OCI-LY7 (cell line): Measurements from ENCODE around the gene CFAP77. TPM values are rescaled to one million over a fixed set of nuclear protein-coding genes. Genes with fewer than 3 reads are reported as not detected.

Source experiments
- BruUV-seq: library from RNA; stranded (reverse); fragments of 400-500 nt; replicated peaks from 2 replicates; lab custom pipeline; 2021; lab: Mats Ljungman, UMichigan
- CTCF ChIA-PET: fragments of 300-600 bp; sonication (Branson Sonifier 250); formaldehyde crosslinking; loops from one replicate; lab custom pipeline; 2022; ENCODE audit warnings: antibody characterized with exemption; ENCODE audit not compliant: unreplicated experiment; lab: Charles Lee
- POLR2A ChIA-PET: fragments of 300-600 bp; sonication (Branson Sonifier 250); formaldehyde crosslinking; loops from one replicate; lab custom pipeline; 2022; ENCODE audit warnings: antibody characterized with exemption; lab: Charles Lee
- DNase-seq: peaks from one replicate; pipeline ENCODE4 v3.0.0-alpha.2; 2015; ENCODE audit warnings: low spot score
- H2AFZ ChIP-seq: fragments of 200-600 bp; sonication (generic), shearing (Covaris generic); 2 replicates; pipeline ENCODE4 v1.6.1; 2014; ENCODE audit warnings: mild to moderate bottlenecking, antibody characterized with exemption, low read length, moderate library complexity
- H3K27ac ChIP-seq: fragments of 200-600 bp; sonication (generic); 2 replicates; pipeline ENCODE4 v1.5.1; 2014; ENCODE audit warnings: mixed run types, low read depth, mild to moderate bottlenecking, moderate library complexity, low read length, inconsistent platforms; ENCODE audit not compliant: poor library complexity, severe bottlenecking
- H3K36me3 ChIP-seq: fragments of 200-600 bp; sonication (generic); 2 replicates; pipeline ENCODE4 v1.6.1; 2014; ENCODE audit warnings: mild to moderate bottlenecking, antibody characterized with exemption, low read length, moderate library complexity, mixed read lengths; ENCODE audit not compliant: insufficient read depth
- H3K4me1 ChIP-seq: fragments of 200-600 bp; sonication (generic); 2 replicates; pipeline ENCODE4 v1.5.1; 2014; ENCODE audit warnings: mild to moderate bottlenecking, low read length; ENCODE audit not compliant: insufficient read depth, poor library complexity, severe bottlenecking
- H3K4me2 ChIP-seq: fragments of 200-600 bp; sonication (generic); 2 replicates; pipeline ENCODE4 v1.6.1; 2014; ENCODE audit warnings: mild to moderate bottlenecking, low read length
- H3K4me3 ChIP-seq: fragments of 200-600 bp; sonication (generic); 2 replicates; pipeline ENCODE4 v1.5.1; 2014; ENCODE audit warnings: mild to moderate bottlenecking, low read depth, low read length; ENCODE audit not compliant: poor library complexity, severe bottlenecking
- H3K79me2 ChIP-seq: fragments of 200-600 bp; sonication (generic); 2 replicates; pipeline ENCODE4 v1.6.1; 2016; ENCODE audit warnings: low read depth, mild to moderate bottlenecking, low read length, moderate library complexity, mixed read lengths; ENCODE audit not compliant: insufficient read depth
- H3K9me2 ChIP-seq: fragments of 200-600 bp; sonication (generic); 2 replicates; pipeline ENCODE4 v1.6.1; 2016; ENCODE audit warnings: mild to moderate bottlenecking, low read length, mixed read lengths; ENCODE audit not compliant: insufficient read depth
- H3K9me3 ChIP-seq: fragments of 200-600 bp; sonication (generic); 2 replicates; pipeline ENCODE4 v1.6.1; 2014; ENCODE audit warnings: mild to moderate bottlenecking, mixed run types, low read length, mixed read lengths
- H4K20me1 ChIP-seq: fragments of 200-600 bp; sonication (generic); 2 replicates; pipeline ENCODE4 v1.6.1; 2014; ENCODE audit warnings: mild to moderate bottlenecking, antibody characterized with exemption, low read length, moderate library complexity, mixed read lengths; ENCODE audit not compliant: insufficient read depth
- EZH2phosphoT487 ChIP-seq: fragments of 200-600 bp; sonication (generic); IDR thresholded peaks from 2 replicates; pipeline ENCODE4 v1.6.1; 2018; ENCODE audit warnings: low read depth, borderline replicate concordance, mild to moderate bottlenecking, mixed run types, antibody characterized with exemption, low read length, moderate library complexity, mixed read lengths
- intact Hi-C: fragments of 100-400 bp; cut with micrococcal nuclease; formaldehyde crosslinking; loops from one replicate; pipeline ENCODE4 v1.10.0; 2022; ENCODE audit not compliant: unreplicated experiment
- total RNA-seq, 2 experiments: library from RNA; depleted of rRNA in 1 of 2; stranded (reverse); fragments of >200 nt in 1 of 2; shearing (Covaris generic) in 1 of 2; gene quantifications; 2 replicates each; pipeline ENCODE4 v1.2.3, GENCODE V29; 2014 to 2022
- TF ChIP-seq, protein P1 (sequence below): fragments of 200-600 bp; sonication (generic); conservative IDR thresholded peaks from 2 replicates; pipeline ENCODE4 v1.5.1; 2014; ENCODE audit warnings: mild to moderate bottlenecking, antibody characterized with exemption, low read length, moderate library complexity, mixed read lengths

CFAP77 gene
- total RNA-seq, 2 experiments from 2014 or later, result not detected

DNA sequence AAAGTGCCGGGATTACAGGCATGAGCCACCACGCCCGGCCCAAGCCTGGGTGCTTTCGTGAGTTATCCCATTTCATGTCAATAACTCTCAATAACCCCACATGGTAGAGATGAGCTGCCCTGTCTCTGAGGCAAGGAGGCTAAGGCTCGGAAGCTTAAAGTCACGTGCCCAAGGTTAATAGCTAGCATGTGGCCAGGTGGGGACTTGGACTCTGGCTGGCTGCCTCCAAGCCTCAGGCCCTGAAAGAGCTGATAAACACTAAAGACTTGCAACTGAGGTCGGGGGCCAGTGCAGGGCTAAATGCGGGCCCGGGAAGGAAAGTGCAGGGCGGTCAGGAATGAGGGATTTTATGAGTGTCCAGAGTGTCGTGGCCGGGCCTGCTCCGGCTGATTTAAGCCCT is 141.5 kb downstream of the CFAP77 start:
- no peak overlapping the region for H3K4me3 ChIP-seq
- H3K4me1 ChIP-seq, result peaks cover 35% of the 10 kb centered on the region
- H2AFZ ChIP-seq, result no peak overlapping the region
- H3K79me2 ChIP-seq, result no peaks in the 10 kb centered on the region
- H3K27ac ChIP-seq, result no peak overlapping the region
- no peak for DNase-seq
- intact Hi-C loops, result no loop called here
- H3K4me2 ChIP-seq, result no peak overlapping the region
- no peaks in the 10 kb centered on the region for H3K9me2 ChIP-seq
- TF ChIP-seq EZH2phosphoT487, result no peak
- TF ChIP-seq, protein P1, sequence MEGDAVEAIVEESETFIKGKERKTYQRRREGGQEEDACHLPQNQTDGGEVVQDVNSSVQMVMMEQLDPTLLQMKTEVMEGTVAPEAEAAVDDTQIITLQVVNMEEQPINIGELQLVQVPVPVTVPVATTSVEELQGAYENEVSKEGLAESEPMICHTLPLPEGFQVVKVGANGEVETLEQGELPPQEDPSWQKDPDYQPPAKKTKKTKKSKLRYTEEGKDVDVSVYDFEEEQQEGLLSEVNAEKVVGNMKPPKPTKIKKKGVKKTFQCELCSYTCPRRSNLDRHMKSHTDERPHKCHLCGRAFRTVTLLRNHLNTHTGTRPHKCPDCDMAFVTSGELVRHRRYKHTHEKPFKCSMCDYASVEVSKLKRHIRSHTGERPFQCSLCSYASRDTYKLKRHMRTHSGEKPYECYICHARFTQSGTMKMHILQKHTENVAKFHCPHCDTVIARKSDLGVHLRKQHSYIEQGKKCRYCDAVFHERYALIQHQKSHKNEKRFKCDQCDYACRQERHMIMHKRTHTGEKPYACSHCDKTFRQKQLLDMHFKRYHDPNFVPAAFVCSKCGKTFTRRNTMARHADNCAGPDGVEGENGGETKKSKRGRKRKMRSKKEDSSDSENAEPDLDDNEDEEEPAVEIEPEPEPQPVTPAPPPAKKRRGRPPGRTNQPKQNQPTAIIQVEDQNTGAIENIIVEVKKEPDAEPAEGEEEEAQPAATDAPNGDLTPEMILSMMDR, result no peak
- CTCF ChIA-PET, result no interaction called here
- no peaks in the 10 kb centered on the region for H3K9me3 ChIP-seq
- BruUV-seq, result no TSS peak
- H3K36me3 ChIP-seq, result no peaks in the 10 kb centered on the region
- H4K20me1 ChIP-seq, result no peaks in the 10 kb centered on the region
- POLR2A ChIA-PET, result no interaction called here

DNA sequence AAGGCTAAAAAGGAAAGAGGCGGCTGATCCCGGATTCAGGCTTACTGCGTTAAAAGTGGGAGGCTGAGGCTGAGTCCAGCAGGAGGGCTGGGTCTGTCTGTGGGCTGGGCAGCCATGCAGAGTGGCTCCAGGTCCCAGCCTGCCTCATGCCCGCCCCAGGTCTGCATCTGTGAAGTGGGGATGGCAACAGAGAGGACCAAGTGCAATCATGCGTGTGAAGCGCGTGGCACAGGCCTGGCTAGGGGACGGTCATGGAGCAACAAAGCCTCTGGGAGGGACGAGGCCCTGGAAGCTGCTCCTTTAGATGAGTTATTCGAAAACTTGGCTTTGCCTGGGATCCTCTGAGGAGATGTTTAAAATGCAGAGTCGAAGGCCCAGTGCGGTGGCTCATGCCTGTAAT is 142.0 kb downstream of the CFAP77 start:
- Histone ChIP-seq H3K4me2 (no peak overlapping the region), H4K20me1 (no peaks in the 10 kb centered on the region), H3K27ac (no peak overlapping the region), H2AFZ (no peak overlapping the region), H3K79me2 (no peaks in the 10 kb centered on the region), H3K36me3 (no peaks in the 10 kb centered on the region), H3K4me3 (no peak overlapping the region), H3K9me3 (no peaks in the 10 kb centered on the region), H3K4me1 (peaks cover 30% of the 10 kb centered on the region), H3K9me2 (no peaks in the 10 kb centered on the region)
- POLR2A ChIA-PET, result no interaction called here
- no TSS peak for BruUV-seq
- intact Hi-C loops, result no loop called here
- DNase-seq, result no peak
- TF ChIP-seq, protein P1, result no peak
- TF ChIP-seq EZH2phosphoT487, result no peak
- CTCF ChIA-PET, result no interaction called here

DNA sequence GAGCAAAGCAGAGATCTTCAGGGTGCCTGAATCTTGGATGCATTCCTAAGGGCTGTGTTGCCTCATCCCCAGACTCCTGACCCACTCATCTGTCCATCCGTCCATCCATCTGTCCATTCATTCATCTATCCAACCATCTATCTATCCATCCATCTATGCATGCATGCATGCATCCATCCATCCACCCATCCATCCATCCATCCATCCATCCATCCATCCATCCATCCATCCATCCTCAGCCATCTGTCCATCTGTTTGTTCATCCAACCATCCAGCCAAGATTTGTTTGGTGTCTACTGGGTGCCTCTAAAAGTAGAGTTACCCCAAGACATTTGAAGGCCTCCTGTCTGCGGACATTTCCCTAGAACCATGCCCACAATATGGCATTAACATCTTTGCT is 144.7 kb downstream of the CFAP77 start:
- H3K79me2 ChIP-seq, result no peaks in the 10 kb centered on the region
- DNase-seq, result no peak
- no peak overlapping the region for H3K4me2 ChIP-seq
- no peak overlapping the region for H2AFZ ChIP-seq
- CTCF ChIA-PET, result no interaction called here
- TF ChIP-seq, protein P1, result no peak
- no peak for TF ChIP-seq EZH2phosphoT487
- intact Hi-C loops, result no loop called here
- no peaks in the 10 kb centered on the region for H3K36me3 ChIP-seq
- H3K9me2 ChIP-seq, result no peaks in the 10 kb centered on the region
- no TSS peak for BruUV-seq
- H3K4me3 ChIP-seq, result no peak overlapping the region
- H3K4me1 ChIP-seq, result peaks cover 7% of the 10 kb centered on the region
- H3K27ac ChIP-seq, result no peak overlapping the region
- H3K9me3 ChIP-seq, result no peaks in the 10 kb centered on the region
- H4K20me1 ChIP-seq, result no peaks in the 10 kb centered on the region
- POLR2A ChIA-PET, result no interaction called here
